Fibroblast of the conjunctiva (primary cell): Measurements from ENCODE around the gene DBX1.

ENCODE experiments used
- DNase-seq: peaks from one replicate; pipeline ENCODE4 v3.0.0-alpha.2; 2010; ENCODE audit warnings: low read depth

Gene DBX1

GRCh38 chr11:20120134-20120925, 39.9 kb downstream of the DBX1 start:
- DNase-seq: no peak

DNA sequence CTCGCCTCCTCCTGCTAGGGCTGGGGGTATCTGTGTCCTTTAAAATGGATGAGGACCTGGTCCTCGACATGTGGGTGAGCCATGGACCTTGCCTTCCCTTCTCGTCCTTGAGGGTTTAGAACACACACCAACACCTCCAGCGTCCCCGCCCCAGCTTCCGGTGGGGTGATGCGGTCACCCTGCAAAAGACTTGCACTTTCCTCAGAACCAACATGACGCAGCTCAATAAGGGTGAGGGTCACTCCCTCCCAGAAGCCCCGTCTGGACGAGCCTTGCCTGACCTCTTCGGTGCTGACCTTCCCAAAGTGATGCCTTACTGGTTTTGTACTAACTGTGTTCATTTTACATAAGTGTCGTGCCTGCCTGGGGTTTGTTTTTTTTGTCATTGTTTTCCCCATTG, 41.0 kb downstream of the DBX1 start:
- DNase-seq: no peak

GRCh38 chr11:20118209-20118608, 42.1 kb downstream of the DBX1 start:
- no peak for DNase-seq

DNA sequence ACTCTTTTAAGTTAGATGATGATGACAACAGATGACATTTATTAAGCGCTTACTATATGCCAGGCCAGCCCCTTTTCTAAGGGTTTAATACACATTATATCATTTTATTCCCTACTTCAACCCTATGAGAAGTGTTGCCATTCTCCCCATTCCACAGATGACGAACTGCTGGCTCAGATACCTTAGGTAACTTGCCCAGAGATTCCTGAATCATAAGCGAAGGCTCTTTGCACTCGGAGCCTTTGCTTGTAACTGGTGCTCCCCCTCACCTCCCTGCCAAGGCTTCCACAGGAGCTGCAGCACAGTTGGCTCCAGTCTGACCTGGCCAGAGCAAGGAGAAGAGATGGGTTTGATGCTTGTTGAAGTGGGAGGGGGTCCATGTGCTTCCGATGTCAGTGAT, 43.0 kb downstream of the DBX1 start:
- no peak for DNase-seq

GRCh38 chr11:20116825-20117224, 43.5 kb downstream of the DBX1 start:
- DNase-seq: no peak

- DNase-seq: no peak
Measured at GRCh38 chr11:20114588-20114987, 45.7 kb downstream of the DBX1 start.

GRCh38 chr11:20113149-20113438, 47.2 kb downstream of the DBX1 start:
- no peak for DNase-seq

- DNase-seq: peak; percentile 83
Measured at GRCh38 chr11:20112291-20113148, 47.8 kb downstream of the DBX1 start.

GRCh38 chr11:20111871-20112270, 48.4 kb downstream of the DBX1 start:
- DNase-seq: no peak

DNA sequence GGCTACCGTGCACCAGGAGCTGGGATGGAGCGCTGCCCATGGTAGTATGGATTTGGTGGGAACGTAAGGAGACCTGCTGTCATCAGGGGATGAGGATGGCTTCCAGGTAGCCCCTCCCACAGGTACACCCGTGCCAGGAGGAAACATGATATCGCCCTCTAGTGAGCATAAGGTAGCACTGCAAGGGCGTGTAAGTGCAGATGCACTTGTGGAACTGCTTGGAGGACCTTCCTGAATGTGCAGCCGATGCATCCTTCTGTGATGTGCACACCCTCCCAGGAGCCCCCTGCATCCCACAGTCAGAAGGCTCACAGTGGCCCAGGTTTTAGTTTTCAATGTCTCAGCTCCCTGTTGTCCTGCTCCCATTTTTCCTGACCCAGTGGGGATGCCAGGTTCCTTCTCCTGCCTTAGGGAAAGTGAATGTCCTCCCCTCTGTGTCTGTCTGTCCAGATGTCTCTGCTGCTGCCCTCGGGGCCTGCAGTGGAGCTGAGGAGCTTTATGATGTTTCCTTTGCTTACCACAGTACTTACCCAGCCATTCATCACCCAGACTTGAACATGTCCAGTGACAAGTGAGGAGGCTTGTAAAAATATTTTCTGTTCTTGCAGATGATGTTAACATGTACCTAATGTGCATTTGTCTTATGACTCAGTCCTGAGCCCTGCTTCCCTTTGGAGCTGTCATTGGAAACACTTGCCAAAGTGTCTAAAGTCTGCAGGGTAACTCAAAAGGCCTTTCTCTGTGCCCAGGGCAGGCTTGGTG, 49.2 kb downstream of the DBX1 start:
- no peak for DNase-seq

GRCh38 chr11:20109731-20110445, 50.4 kb downstream of the DBX1 start:
- DNase-seq: no peak
